Thoracic aorta endothelial cell (primary cell): ENCODE measurements around the gene HRH4. TPM values are rescaled to one million over a fixed set of nuclear protein-coding genes. Genes with fewer than 3 reads are reported as not detected.

Experiments used
- small RNA-seq: library from RNA; depleted of rRNA; stranded (forward); fragments of <200 nt; gene quantifications from one replicate; pipeline ENCODE3, GENCODE V24; 2012
- total RNA-seq: library from RNA; depleted of rRNA; stranded (reverse); fragments of >200 nt; gene quantifications from 2 replicates; pipeline ENCODE4 v1.2.3, GENCODE V29; 2012

HRH4 gene, protein sequence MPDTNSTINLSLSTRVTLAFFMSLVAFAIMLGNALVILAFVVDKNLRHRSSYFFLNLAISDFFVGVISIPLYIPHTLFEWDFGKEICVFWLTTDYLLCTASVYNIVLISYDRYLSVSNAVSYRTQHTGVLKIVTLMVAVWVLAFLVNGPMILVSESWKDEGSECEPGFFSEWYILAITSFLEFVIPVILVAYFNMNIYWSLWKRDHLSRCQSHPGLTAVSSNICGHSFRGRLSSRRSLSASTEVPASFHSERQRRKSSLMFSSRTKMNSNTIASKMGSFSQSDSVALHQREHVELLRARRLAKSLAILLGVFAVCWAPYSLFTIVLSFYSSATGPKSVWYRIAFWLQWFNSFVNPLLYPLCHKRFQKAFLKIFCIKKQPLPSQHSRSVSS
- total RNA-seq: under 0.01 TPM in 1 of 2 replicates, not detected in the other

DNA sequence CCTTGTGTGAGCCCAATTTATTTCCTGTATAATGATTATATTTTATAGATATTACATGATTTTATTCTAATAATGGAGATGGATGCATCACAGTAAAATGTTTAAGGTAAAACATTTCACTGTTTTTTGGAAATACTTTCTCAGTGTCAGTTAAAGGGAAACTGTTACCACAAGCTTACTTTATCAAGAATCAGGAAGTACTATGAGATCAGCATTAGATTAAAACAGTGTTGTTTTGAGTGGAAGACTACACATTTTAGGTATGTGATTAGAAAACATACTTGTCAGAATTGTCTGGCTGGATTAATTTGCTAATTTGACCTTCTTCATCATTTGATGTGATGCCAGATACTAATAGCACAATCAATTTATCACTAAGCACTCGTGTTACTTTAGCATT, at the start of gene HRH4:
Gene HRH4 (plus strand): TSS at position 250 of the 400 bp plus-strand sequence. CDS start 92 bp downstream, at position 342.

DNA sequence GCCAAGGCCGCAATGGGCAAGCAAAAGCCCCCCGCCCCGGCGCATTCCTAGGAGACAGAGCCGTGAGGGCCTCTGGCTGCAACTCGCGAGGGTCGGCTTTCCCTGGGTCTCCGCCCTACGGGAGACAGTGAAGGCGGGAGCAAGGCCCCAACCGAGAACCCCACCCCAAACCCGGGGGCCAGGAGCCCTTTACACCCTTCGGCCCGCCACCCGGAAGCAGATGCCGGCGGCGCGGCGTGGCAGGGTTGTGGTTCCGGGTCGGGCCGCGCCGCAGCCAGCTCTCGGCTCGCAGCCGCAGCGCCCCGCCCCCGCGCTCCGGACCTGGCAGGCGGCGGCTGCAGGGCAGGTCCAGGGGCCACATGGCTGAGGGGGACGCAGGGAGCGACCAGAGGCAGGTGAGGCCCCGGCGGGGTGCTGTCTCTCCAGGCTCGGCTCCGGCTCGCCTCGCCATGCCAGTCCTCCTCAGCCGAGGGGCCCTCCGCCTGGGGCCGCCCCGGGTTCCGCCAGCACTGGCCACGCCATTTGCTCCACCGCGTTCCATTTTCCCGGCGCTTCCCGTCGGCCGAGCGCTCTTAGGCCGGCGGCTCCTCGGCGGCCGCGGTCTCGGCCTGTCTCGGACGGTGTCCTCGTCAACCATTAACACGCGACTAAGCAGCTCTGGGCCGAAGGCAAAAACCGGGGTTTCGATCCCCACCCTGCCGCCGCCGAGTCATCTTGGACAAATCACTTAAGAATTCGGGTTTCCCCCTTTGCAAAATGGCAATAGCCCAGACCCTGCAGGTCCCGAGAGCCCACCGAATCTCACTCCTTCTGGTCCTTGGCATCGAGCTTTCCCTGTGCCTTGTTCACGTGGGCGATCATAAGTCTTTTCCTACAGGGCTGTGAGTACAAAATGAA, 33.8 kb upstream of the HRH4 start, which contains the start of gene IMPACT:
Gene IMPACT (plus strand): TSS at position 273 of the 897 bp plus-strand sequence. CDS start 87 bp downstream, at position 360.

Small RNA genes lying within 50 kb of the gene (small RNA-seq; reads per million reads assigned to genes)
- gene RF00019: not detected

Other genes starting within 250 kb of the HRH4 start
- 21.5 and 21.8 TPM in 2 replicates for gene OSBPL1A, start 62.8 kb upstream of the HRH4 start, total RNA-seq
- 30.2 and 33.5 TPM in 2 replicates for gene IMPACT, start 34.0 kb upstream of the HRH4 start, total RNA-seq